H1 (cell line): ENCODE results near the gene DCAF16. TPM values are rescaled to one million over a fixed set of nuclear protein-coding genes. Genes with fewer than 3 reads are reported as not detected.

ENCODE experiments used
- BCL11A ChIP-seq, 2 experiments: IDR thresholded peaks; one replicate each; pipeline ENCODE4 v1.6.1; 2011; ENCODE audit warnings: low read depth in 2 of 2, low read length in 2 of 2, mild to moderate bottlenecking in 2 of 2
- CTBP2 ChIP-seq: IDR thresholded peaks from 2 replicates; pipeline ENCODE4 v1.7.0; 2011; ENCODE audit warnings: borderline replicate concordance, mild to moderate bottlenecking, moderate library complexity, mixed read lengths, low read length; ENCODE audit not compliant: insufficient read depth, insufficient read length
- KDM1A ChIP-seq: fragments of 200-600, 300-600 bp; sonication (generic); IDR thresholded peaks from 2 replicates; pipeline ENCODE4 v1.7.1; 2016; ENCODE audit warnings: mild to moderate bottlenecking, low read length, borderline replicate concordance
- KDM4A ChIP-seq: IDR thresholded peaks from one replicate; pipeline ENCODE4 v1.7.1; 2012; ENCODE audit warnings: low read depth, mild to moderate bottlenecking, moderate library complexity, low read length, inconsistent platforms; ENCODE audit not compliant: severe bottlenecking
- MAFK ChIP-seq: IDR thresholded peaks from 2 replicates; pipeline ENCODE4 v1.6.1; 2012; ENCODE audit warnings: low read depth, mild to moderate bottlenecking, improper control_type of control experiment, low read length
- RAD21 ChIP-seq, 2 experiments: IDR thresholded peaks in 1 of 2; conservative IDR thresholded peaks in 1 of 2; 2 replicates each; pipeline ENCODE4 v1.6.1; 2011; ENCODE audit warnings: low read depth in 2 of 2, low read length in 2 of 2, improper control_type of control experiment in 1 of 2, inconsistent platforms in 1 of 2, mild to moderate bottlenecking in 1 of 2, moderate library complexity in 1 of 2
- RBBP5 ChIP-seq: IDR thresholded peaks from 2 replicates; pipeline ENCODE4 v1.7.1; 2012; ENCODE audit warnings: low read depth, mild to moderate bottlenecking, inconsistent platforms, low read length, moderate library complexity, borderline replicate concordance
- SP2 ChIP-seq: IDR thresholded peaks from 2 replicates; pipeline ENCODE4 v1.6.1; 2012; ENCODE audit warnings: mild to moderate bottlenecking, low read length, inconsistent platforms
- TAF1 ChIP-seq: IDR thresholded peaks from 2 replicates; pipeline ENCODE4 v1.6.1; 2011; ENCODE audit warnings: mild to moderate bottlenecking, low read depth, low read length
- YY1 ChIP-seq: IDR thresholded peaks from 2 replicates; pipeline ENCODE4 v1.6.1; 2011; ENCODE audit warnings: low read depth, mild to moderate bottlenecking, low read length
- polyA plus RNA-seq, 7 experiments: library from polyadenylated mRNA; depleted of rRNA in 3 of 7; stranded (reverse) in 5 of 7; unstranded in 2 of 7; fragments of >200 nt in 5 of 7; fragments of 200-250 nt in 2 of 7; gene quantifications; 1 replicate in 5 of 7; 2 replicates in 1 of 7; 4 replicates in 1 of 7; pipeline versions ENCODE4 v1.2.1 to v1.2.3, GENCODE V29; 2011 to 2013; ENCODE audit warnings: missing spikeins in 2 of 7, mixed read lengths in 2 of 7
- total RNA-seq: library from RNA; stranded (reverse); fragmentation: NEBNext Ultra II Directional; extraction: Animal tissue kit (Norgen Biotek cat#: 25700); gene quantifications from 2 replicates; pipeline ENCODE4 v1.2.1, GENCODE V29; 2021
- TF ChIP-seq, protein P1 (sequence below): fragments of 300-600 bp; sonication (generic); IDR thresholded peaks from 2 replicates; pipeline ENCODE4 v1.7.1; 2012; ENCODE audit warnings: low read length, moderate library complexity, mild to moderate bottlenecking, inconsistent platforms; ENCODE audit not compliant: insufficient replicate concordance

Gene DCAF16
- total and polyA plus RNA-seq, 2 of the 8 experiments (the other 6 are each of a cell fraction or from before 2014, with no cell fraction given): 26.5 to 55.7 TPM

GRCh38 chr4:17788956-17789355 is 21.6 kb downstream of the DCAF16 start (continued):
- TF ChIP-seq, protein P1, sequence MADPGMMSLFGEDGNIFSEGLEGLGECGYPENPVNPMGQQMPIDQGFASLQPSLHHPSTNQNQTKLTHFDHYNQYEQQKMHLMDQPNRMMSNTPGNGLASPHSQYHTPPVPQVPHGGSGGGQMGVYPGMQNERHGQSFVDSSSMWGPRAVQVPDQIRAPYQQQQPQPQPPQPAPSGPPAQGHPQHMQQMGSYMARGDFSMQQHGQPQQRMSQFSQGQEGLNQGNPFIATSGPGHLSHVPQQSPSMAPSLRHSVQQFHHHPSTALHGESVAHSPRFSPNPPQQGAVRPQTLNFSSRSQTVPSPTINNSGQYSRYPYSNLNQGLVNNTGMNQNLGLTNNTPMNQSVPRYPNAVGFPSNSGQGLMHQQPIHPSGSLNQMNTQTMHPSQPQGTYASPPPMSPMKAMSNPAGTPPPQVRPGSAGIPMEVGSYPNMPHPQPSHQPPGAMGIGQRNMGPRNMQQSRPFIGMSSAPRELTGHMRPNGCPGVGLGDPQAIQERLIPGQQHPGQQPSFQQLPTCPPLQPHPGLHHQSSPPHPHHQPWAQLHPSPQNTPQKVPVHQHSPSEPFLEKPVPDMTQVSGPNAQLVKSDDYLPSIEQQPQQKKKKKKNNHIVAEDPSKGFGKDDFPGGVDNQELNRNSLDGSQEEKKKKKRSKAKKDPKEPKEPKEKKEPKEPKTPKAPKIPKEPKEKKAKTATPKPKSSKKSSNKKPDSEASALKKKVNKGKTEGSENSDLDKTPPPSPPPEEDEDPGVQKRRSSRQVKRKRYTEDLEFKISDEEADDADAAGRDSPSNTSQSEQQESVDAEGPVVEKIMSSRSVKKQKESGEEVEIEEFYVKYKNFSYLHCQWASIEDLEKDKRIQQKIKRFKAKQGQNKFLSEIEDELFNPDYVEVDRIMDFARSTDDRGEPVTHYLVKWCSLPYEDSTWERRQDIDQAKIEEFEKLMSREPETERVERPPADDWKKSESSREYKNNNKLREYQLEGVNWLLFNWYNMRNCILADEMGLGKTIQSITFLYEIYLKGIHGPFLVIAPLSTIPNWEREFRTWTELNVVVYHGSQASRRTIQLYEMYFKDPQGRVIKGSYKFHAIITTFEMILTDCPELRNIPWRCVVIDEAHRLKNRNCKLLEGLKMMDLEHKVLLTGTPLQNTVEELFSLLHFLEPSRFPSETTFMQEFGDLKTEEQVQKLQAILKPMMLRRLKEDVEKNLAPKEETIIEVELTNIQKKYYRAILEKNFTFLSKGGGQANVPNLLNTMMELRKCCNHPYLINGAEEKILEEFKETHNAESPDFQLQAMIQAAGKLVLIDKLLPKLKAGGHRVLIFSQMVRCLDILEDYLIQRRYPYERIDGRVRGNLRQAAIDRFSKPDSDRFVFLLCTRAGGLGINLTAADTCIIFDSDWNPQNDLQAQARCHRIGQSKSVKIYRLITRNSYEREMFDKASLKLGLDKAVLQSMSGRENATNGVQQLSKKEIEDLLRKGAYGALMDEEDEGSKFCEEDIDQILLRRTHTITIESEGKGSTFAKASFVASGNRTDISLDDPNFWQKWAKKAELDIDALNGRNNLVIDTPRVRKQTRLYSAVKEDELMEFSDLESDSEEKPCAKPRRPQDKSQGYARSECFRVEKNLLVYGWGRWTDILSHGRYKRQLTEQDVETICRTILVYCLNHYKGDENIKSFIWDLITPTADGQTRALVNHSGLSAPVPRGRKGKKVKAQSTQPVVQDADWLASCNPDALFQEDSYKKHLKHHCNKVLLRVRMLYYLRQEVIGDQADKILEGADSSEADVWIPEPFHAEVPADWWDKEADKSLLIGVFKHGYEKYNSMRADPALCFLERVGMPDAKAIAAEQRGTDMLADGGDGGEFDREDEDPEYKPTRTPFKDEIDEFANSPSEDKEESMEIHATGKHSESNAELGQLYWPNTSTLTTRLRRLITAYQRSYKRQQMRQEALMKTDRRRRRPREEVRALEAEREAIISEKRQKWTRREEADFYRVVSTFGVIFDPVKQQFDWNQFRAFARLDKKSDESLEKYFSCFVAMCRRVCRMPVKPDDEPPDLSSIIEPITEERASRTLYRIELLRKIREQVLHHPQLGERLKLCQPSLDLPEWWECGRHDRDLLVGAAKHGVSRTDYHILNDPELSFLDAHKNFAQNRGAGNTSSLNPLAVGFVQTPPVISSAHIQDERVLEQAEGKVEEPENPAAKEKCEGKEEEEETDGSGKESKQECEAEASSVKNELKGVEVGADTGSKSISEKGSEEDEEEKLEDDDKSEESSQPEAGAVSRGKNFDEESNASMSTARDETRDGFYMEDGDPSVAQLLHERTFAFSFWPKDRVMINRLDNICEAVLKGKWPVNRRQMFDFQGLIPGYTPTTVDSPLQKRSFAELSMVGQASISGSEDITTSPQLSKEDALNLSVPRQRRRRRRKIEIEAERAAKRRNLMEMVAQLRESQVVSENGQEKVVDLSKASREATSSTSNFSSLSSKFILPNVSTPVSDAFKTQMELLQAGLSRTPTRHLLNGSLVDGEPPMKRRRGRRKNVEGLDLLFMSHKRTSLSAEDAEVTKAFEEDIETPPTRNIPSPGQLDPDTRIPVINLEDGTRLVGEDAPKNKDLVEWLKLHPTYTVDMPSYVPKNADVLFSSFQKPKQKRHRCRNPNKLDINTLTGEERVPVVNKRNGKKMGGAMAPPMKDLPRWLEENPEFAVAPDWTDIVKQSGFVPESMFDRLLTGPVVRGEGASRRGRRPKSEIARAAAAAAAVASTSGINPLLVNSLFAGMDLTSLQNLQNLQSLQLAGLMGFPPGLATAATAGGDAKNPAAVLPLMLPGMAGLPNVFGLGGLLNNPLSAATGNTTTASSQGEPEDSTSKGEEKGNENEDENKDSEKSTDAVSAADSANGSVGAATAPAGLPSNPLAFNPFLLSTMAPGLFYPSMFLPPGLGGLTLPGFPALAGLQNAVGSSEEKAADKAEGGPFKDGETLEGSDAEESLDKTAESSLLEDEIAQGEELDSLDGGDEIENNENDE: no peak
- TF ChIP-seq BCL11A (IDR thresholded peaks at IDR 0.05; ENCODE audit: low read depth in 2 of 2, low read length in 2 of 2) (no peak), TAF1 (no peak), SP2 (no peak), KDM4A (no peak), RBBP5 (no peak), MAFK (no peak), CTBP2 (no peak), KDM1A (no peak), RAD21 (IDR thresholded peaks at IDR 0.05 in 1 of 2, conservative IDR thresholded peaks at IDR 0.05 in 1 of 2; ENCODE audit: low read depth in 2 of 2, low read length in 2 of 2) (no peak), YY1 (no peak)
